Suprapubic skin (tissue), 4 donors: ENCODE results near the gene PEX13.

Experiments used
- EP300 ChIP-seq: sonication (generic); formaldehyde crosslinking; IDR thresholded peaks from one replicate; pipeline ENCODE4 v1.6.1; 2017; ENCODE audit warnings: antibody characterized with exemption
- POLR2A ChIP-seq, 2 donors: fragments of 450-650 bp; IDR thresholded peaks; one replicate each; pipeline ENCODE4 v1.6.1; 2017; ENCODE audit warnings: antibody characterized with exemption in 2 of 2, mild to moderate bottlenecking in 2 of 2, moderate library complexity in 2 of 2
- POLR2AphosphoS5 ChIP-seq, 3 donors: sonication (generic); formaldehyde crosslinking; IDR thresholded peaks; one replicate each; pipeline ENCODE4 v1.6.1; 2017; ENCODE audit warnings: antibody characterized with exemption in 3 of 3
- TF ChIP-seq, protein P1 (sequence below), 2 donors: fragments of 200-600 bp in 1 of 2; fragments of 450-650 bp in 1 of 2; sonication (generic) in 1 of 2; IDR thresholded peaks; one replicate each; pipeline ENCODE4 v1.5.1; 2016 to 2019; ENCODE audit warnings: antibody characterized with exemption in 2 of 2, mild to moderate bottlenecking in 1 of 2, moderate library complexity in 1 of 2

DNA sequence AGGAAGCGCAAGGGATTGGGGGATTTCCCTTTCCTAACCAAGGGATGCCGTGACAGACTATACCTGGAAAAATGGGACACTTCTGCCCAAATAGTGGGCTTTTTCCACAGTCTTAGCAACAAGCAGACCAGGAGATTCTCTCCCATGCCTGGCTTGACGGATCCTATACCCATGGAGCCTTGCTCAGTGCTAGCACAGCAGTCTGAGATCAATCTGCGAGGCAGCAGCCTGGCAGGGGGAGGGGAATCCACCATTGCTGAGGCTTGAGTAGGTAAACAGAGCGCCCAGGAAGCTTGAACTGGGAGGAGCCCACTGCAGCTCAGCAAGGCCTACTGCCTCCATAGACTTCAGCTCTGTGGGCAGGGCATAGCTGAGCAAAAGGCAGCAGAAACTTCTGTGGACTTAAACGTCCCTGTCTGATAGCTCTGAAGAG, 3.7 kb downstream of the PEX13 start:
- TF ChIP-seq, protein P1, sequence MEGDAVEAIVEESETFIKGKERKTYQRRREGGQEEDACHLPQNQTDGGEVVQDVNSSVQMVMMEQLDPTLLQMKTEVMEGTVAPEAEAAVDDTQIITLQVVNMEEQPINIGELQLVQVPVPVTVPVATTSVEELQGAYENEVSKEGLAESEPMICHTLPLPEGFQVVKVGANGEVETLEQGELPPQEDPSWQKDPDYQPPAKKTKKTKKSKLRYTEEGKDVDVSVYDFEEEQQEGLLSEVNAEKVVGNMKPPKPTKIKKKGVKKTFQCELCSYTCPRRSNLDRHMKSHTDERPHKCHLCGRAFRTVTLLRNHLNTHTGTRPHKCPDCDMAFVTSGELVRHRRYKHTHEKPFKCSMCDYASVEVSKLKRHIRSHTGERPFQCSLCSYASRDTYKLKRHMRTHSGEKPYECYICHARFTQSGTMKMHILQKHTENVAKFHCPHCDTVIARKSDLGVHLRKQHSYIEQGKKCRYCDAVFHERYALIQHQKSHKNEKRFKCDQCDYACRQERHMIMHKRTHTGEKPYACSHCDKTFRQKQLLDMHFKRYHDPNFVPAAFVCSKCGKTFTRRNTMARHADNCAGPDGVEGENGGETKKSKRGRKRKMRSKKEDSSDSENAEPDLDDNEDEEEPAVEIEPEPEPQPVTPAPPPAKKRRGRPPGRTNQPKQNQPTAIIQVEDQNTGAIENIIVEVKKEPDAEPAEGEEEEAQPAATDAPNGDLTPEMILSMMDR (IDR thresholded peaks at IDR 0.05), result no peak
- TF ChIP-seq POLR2A (IDR thresholded peaks at IDR 0.05) (no peak), EP300 (no peak), POLR2AphosphoS5 (IDR thresholded peaks at IDR 0.05) (no peak)
